ENCODE results near the gene MTFMT. TPM values are rescaled to one million over a fixed set of nuclear protein-coding genes. Genes with fewer than 3 reads are reported as not detected.
"Not testable (repeated sequence)": the region's sequence is repeated elsewhere in the genome, so short reads cannot be mapped to it uniquely, and the experiment has no call there.

Gene MTFMT
- total and polyA plus RNA-seq, 2 of the 13 experiments (the other 11 are each of a cell fraction or from before 2014, with no cell fraction given): 9.9 to 23.2 TPM

- H3K9me3 ChIP-seq (ENCODE audit: low read length); in situ Hi-C loops (cut with HindIII; ENCODE audit: extremely low pct_ligation_motif_present, low pct_unique_long_range_greater_than_20kb); H3K9ac ChIP-seq (ENCODE audit: insufficient read depth, low read depth, low read length); H3K4me2 ChIP-seq (ENCODE audit: low read depth, low read length); intact Hi-C loops (cut with micrococcal nuclease; ENCODE audit: unreplicated experiment); DNase-seq (ENCODE audit: low spot score); ATAC-seq; H3K27ac ChIP-seq (ENCODE audit: extremely low read length, insufficient read depth, low read length); H3K27me3 ChIP-seq (ENCODE audit: control insufficient read depth in 1 of 2, insufficient read depth in 2 of 2, low read length in 2 of 2); H3K4me1 ChIP-seq (ENCODE audit: insufficient read depth, low read length); H2AFZ ChIP-seq (ENCODE audit: low read length); H4K20me1 ChIP-seq (ENCODE audit: insufficient read depth, low read length); H3K4me3 ChIP-seq (replicated peaks in 1 of 3; ENCODE audit: insufficient read depth in 1 of 3, low read depth in 2 of 3, low read length in 3 of 3); FAIRE-seq; BruUV-seq (replicated peaks); H3K79me2 ChIP-seq (ENCODE audit: insufficient read depth, low read length); CTCF ChIA-PET (ENCODE audit: low intra/inter-chr PET ratio, low total read pairs): not testable (repeated sequence)
- POLR2A ChIA-PET: interaction anchor here (1.0 kb wide), 1 partner anchor 10 kb away, joined by 4 read pairs; no protein-coding TSS in a partner anchor
- peaks cover 0 to 20% of the 10 kb centered on the region in 2 experiments; a peak in 3 of 5 replicates for H3K36me3 ChIP-seq (replicated peaks in 1 of 2; ENCODE audit: control insufficient read depth in 1 of 2, insufficient read depth in 2 of 2, low read length in 2 of 2)
- 87% methylated on average over 4 of the region's 4 CpGs for WGBS (ENCODE audit: low lambda C conversion rate)
- TF ChIP-seq MAFF (IDR thresholded peaks at IDR 0.05; ENCODE audit: low read depth, low read length) (peak; percentile 10; the same call in 1 of the 2 replicates), NFE2L2 (IDR thresholded peaks at IDR 0.05; ENCODE audit: low read length) (peak; percentile 86), MAFK (conservative IDR thresholded peaks at IDR 0.05 in 1 of 2, IDR thresholded peaks at IDR 0.05 in 1 of 2; ENCODE audit: low read length in 2 of 2) (peak in 1 of 2 experiments; percentile 31; a peak in 2 of 4 replicates)
Observed at GRCh38 chr15:65011198-65011597, 18.2 kb downstream of the MTFMT start.

- WGBS (ENCODE audit: low lambda C conversion rate): 96% methylated on average over 2 of the region's 2 CpGs
- ATAC-seq (no peak), DNase-seq (ENCODE audit: low spot score) (no peak), FAIRE-seq (no peak)
- no peak overlapping the region for H2AFZ ChIP-seq (ENCODE audit: low read length)
- H3K36me3 ChIP-seq (replicated peaks in 1 of 2; ENCODE audit: control insufficient read depth in 1 of 2, insufficient read depth in 2 of 2, low read length in 2 of 2): peaks cover 3 to 11% of the 10 kb centered on the region in 2 experiments; a peak in 3 of 5 replicates
- H3K79me2 ChIP-seq (ENCODE audit: insufficient read depth, low read length): no peaks in the 10 kb centered on the region
- H3K27ac ChIP-seq (ENCODE audit: extremely low read length, insufficient read depth, low read length): no peak overlapping the region
- BruUV-seq (replicated peaks): no TSS peak
- POLR2A ChIA-PET: no interaction called here
- intact Hi-C loops (cut with micrococcal nuclease; ENCODE audit: unreplicated experiment) (no loop called here), in situ Hi-C loops (cut with HindIII; ENCODE audit: extremely low pct_ligation_motif_present, low pct_unique_long_range_greater_than_20kb) (no loop called here)
- no peaks in the 10 kb centered on the region for H3K9me3 ChIP-seq (ENCODE audit: low read length)
- H3K4me3 ChIP-seq (replicated peaks in 1 of 3; ENCODE audit: insufficient read depth in 1 of 3, low read depth in 2 of 3, low read length in 3 of 3): no peak overlapping the region
- H3K27me3 ChIP-seq (ENCODE audit: control insufficient read depth in 1 of 2, insufficient read depth in 2 of 2, low read length in 2 of 2): no peaks in the 10 kb centered on the region; a peak in 1 of 5 replicates
- CTCF ChIA-PET (ENCODE audit: low intra/inter-chr PET ratio, low total read pairs): no interaction called here
- no peak overlapping the region for H3K9ac ChIP-seq (ENCODE audit: insufficient read depth, low read depth, low read length)
- no peak overlapping the region for H3K4me2 ChIP-seq (ENCODE audit: low read depth, low read length)
- no peaks in the 10 kb centered on the region for H4K20me1 ChIP-seq (ENCODE audit: insufficient read depth, low read length)
- H3K4me1 ChIP-seq (ENCODE audit: insufficient read depth, low read length): no peaks in the 10 kb centered on the region
- no peak for TF ChIP-seq EEA1 (CRISPR knock-in tag; IDR thresholded peaks at IDR 0.05; ENCODE audit: borderline replicate concordance)
- TF ChIP-seq ZNF317 (CRISPR knock-in tag; IDR thresholded peaks at IDR 0.05): no peak
- TF ChIP-seq CTCF (CRISPR knock-in tag; IDR thresholded peaks at IDR 0.05): peak; percentile 42; the same call in 1 of the 2 replicates
- no peak for TF ChIP-seq MYPOP (CRISPR knock-in tag; IDR thresholded peaks at IDR 0.05)
- TF ChIP-seq SMC3 (IDR thresholded peaks at IDR 0.05; ENCODE audit: low read length): 0 out of 2 replicates have a peak, but pooled peaks have one; percentile 10
- TF ChIP-seq ZNF512B (CRISPR knock-in tag; IDR thresholded peaks at IDR 0.05; ENCODE audit: borderline replicate concordance): no peak
- no peak for TF ChIP-seq KLF12 (CRISPR knock-in tag; IDR thresholded peaks at IDR 0.05; ENCODE audit: borderline replicate concordance)
- TF ChIP-seq ZNF652 (CRISPR knock-in tag; IDR thresholded peaks at IDR 0.05; ENCODE audit: borderline replicate concordance, low read depth): no peak
- no peak for TF ChIP-seq NFE2 (CRISPR knock-in tag; IDR thresholded peaks at IDR 0.05)
- TF ChIP-seq MIER2 (CRISPR knock-in tag; IDR thresholded peaks at IDR 0.05): no peak
- no peak for TF ChIP-seq ZNF343 (CRISPR knock-in tag; IDR thresholded peaks at IDR 0.05)
Observed at GRCh38 chr15:65008983-65009382, 20.5 kb downstream of the MTFMT start.
